Measurements from ENCODE around the gene F3. TPM values are rescaled to one million over a fixed set of nuclear protein-coding genes. Genes with fewer than 3 reads are reported as not detected.

Gene F3
- total RNA-seq, 1 donor from 2014 or later, result 95.0 TPM

GRCh38 chr1:94543001-94543400 lies 1.4 kb upstream of the F3 start:
- no peak for DNase-seq (ENCODE audit: low spot score, unreplicated experiment)
- Mint-ChIP-seq H3K9me3 (ENCODE audit: low read depth) (no peaks in the 10 kb centered on the region), H3K27ac (peak overlapping the region; percentile 78), H3K4me1 (ENCODE audit: low read depth) (peaks cover 44% of the 10 kb centered on the region), H3K27me3 (peaks cover 4% of the 10 kb centered on the region), H3K4me3 (ENCODE audit: low read depth) (peak overlapping the region; percentile 95), H3K36me3 (ENCODE audit: insufficient read depth) (peaks cover 17% of the 10 kb centered on the region)
- TF ChIP-seq, protein P1, sequence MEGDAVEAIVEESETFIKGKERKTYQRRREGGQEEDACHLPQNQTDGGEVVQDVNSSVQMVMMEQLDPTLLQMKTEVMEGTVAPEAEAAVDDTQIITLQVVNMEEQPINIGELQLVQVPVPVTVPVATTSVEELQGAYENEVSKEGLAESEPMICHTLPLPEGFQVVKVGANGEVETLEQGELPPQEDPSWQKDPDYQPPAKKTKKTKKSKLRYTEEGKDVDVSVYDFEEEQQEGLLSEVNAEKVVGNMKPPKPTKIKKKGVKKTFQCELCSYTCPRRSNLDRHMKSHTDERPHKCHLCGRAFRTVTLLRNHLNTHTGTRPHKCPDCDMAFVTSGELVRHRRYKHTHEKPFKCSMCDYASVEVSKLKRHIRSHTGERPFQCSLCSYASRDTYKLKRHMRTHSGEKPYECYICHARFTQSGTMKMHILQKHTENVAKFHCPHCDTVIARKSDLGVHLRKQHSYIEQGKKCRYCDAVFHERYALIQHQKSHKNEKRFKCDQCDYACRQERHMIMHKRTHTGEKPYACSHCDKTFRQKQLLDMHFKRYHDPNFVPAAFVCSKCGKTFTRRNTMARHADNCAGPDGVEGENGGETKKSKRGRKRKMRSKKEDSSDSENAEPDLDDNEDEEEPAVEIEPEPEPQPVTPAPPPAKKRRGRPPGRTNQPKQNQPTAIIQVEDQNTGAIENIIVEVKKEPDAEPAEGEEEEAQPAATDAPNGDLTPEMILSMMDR (IDR thresholded peaks at IDR 0.05; ENCODE audit: unreplicated experiment), result no peak

DNA sequence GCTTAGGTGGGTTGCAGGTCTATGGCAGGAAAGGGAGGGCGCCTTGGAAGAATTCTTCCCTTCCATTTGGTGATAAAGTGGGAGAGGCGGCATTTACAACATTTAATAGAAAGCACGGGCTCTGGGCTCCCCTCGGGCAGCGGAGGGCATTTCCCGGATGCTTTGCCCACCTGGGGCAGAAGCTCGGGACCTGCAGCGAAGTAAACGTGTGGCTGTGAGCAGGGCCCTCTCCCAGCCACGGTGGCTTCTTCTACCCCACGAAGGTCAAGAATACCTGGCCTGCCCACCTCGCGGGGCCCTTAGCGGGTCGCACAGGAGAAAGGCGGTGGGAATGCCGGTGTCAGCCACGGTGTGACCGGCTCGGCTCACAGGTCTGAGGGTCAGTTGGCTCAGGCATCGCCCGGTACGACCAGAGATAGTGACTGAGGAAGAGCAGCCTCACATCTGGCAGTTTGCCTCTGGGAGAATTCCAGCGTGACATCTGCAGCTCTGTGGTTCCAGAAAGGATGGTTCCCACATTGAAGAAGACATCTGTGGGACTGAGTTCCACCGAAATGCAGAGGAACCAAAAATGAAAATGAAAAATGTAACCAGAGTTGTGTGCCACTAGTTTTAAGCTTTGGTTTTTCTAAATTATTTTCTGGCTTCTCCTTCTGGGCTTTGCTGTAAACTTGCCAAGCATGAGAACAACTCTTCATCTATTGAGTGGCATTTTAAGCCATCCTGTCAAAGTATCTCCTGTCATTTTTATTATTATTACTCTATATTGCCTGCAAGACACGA lies 720 bp upstream of the F3 start:
- TF ChIP-seq, protein P1 (IDR thresholded peaks at IDR 0.05; ENCODE audit: unreplicated experiment), result no peak
- Mint-ChIP-seq H3K4me3 (ENCODE audit: low read depth) (peak overlapping the region; percentile 95), H3K36me3 (ENCODE audit: insufficient read depth) (peaks cover 20% of the 10 kb centered on the region), H3K27me3 (peaks cover 4% of the 10 kb centered on the region), H3K4me1 (ENCODE audit: low read depth) (peaks cover 50% of the 10 kb centered on the region), H3K27ac (peak overlapping the region; percentile 96), H3K9me3 (ENCODE audit: low read depth) (no peaks in the 10 kb centered on the region)
- DNase-seq (ENCODE audit: low spot score, unreplicated experiment), result no peak

- TF ChIP-seq, protein P1 (IDR thresholded peaks at IDR 0.05; ENCODE audit: unreplicated experiment), result no peak
- peaks cover 30% of the 10 kb centered on the region for H3K36me3 Mint-ChIP-seq (ENCODE audit: insufficient read depth)
- DNase-seq (ENCODE audit: low spot score, unreplicated experiment), result no peak
- no peaks in the 10 kb centered on the region for H3K9me3 Mint-ChIP-seq (ENCODE audit: low read depth)
- H3K4me1 Mint-ChIP-seq (ENCODE audit: low read depth), result peaks cover 64% of the 10 kb centered on the region
- peak overlapping the region; percentile 95 for H3K4me3 Mint-ChIP-seq (ENCODE audit: low read depth)
- H3K27me3 Mint-ChIP-seq, result peaks cover 4% of the 10 kb centered on the region
- peak overlapping the region; percentile 96 for H3K27ac Mint-ChIP-seq
These were observed 916 bp downstream of the F3 start for GRCh38 chr1:94540440-94541245.

DNA sequence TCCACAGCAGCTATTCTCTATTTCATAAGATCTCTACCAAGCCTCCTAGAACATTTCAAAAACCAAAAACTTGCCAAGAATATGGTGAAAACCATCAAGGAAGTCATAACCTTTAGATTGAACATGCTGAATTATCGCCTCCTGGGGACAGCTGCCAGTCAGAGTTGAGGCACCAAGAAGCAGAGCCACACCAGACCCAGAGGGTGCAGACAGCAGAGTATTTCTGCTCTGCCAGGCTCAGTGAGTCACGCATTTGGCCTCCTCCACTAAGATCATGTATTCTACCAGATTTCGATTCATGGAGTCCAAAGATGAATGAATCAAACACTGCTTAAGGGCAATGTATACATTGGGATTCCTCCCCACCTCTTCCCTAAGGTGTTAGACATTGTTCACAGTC lies 2.1 kb downstream of the F3 start:
- Mint-ChIP-seq H3K27ac (no peak overlapping the region), H3K9me3 (ENCODE audit: low read depth) (no peaks in the 10 kb centered on the region), H3K36me3 (ENCODE audit: insufficient read depth) (peaks cover 38% of the 10 kb centered on the region), H3K4me3 (ENCODE audit: low read depth) (peak overlapping the region; percentile 95), H3K27me3 (peaks cover 4% of the 10 kb centered on the region), H3K4me1 (ENCODE audit: low read depth) (peaks cover 67% of the 10 kb centered on the region)
- TF ChIP-seq, protein P1 (IDR thresholded peaks at IDR 0.05; ENCODE audit: unreplicated experiment), result no peak
- no peak for DNase-seq (ENCODE audit: low spot score, unreplicated experiment)

DNA sequence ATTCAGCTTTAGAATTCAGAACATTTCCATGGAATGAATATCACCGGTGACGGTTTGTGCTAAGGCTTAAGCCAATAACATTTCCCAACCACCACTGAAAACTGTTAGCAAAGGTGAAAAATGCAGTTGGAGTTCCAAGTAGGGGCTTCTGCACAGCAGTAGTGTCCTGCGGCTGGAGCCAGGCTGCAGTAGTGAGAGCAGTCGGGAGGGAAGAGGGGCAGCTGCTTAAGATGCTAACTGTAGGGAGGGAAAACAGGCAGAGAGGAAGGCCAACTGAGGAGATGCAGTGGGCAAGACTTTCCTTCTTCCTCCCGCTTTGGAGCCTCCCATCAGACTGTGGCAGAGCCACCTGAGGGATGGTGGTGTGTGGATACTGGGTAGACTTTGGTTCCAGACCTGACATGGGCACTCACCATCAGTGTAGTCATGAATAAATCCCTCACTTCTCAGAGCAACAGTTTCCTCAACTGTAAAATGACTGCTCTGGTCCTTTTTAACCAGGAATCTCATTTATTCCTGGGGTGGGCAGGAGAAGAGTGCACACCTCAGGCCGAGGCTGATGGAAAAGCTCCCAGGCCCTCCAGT lies 3.2 kb downstream of the F3 start:
- peak overlapping the region; percentile 95 for H3K4me3 Mint-ChIP-seq (ENCODE audit: low read depth)
- H3K9me3 Mint-ChIP-seq (ENCODE audit: low read depth), result no peaks in the 10 kb centered on the region
- peaks cover 58% of the 10 kb centered on the region for H3K4me1 Mint-ChIP-seq (ENCODE audit: low read depth)
- no peak overlapping the region for H3K27ac Mint-ChIP-seq
- H3K27me3 Mint-ChIP-seq, result no peaks in the 10 kb centered on the region
- TF ChIP-seq, protein P1 (IDR thresholded peaks at IDR 0.05; ENCODE audit: unreplicated experiment), result no peak
- H3K36me3 Mint-ChIP-seq (ENCODE audit: insufficient read depth), result peaks cover 44% of the 10 kb centered on the region
- DNase-seq (ENCODE audit: low spot score, unreplicated experiment), result no peak

Measured in progenitor cell of endocrine pancreas (in vitro differentiated cells).